ENCODE measurements around the gene TEX2.
A peak's percentile ranks its signal among the peaks of the same experiment; 100 is the strongest.

TEX2 gene

GRCh38 chr17:64282753-64283080, 19.7 kb upstream of the TEX2 start:
- Histone ChIP-seq H3K4me1 (peaks cover 7% of the 10 kb centered on the region), H3K4me3 (ENCODE audit: low read depth, low read length) (peak overlapping the region; percentile 44), H3K9me3 (no peaks in the 10 kb centered on the region), H3K36me3 (no peaks in the 10 kb centered on the region), H3K27me3 (no peaks in the 10 kb centered on the region)
- no peak for TF ChIP-seq CTCF (IDR thresholded peaks at IDR 0.05; ENCODE audit: low read depth, low read length)
- peak; percentile 16 for DNase-seq

- Histone ChIP-seq H3K4me1 (peaks cover 7% of the 10 kb centered on the region), H3K27me3 (no peaks in the 10 kb centered on the region), H3K36me3 (no peaks in the 10 kb centered on the region), H3K4me3 (ENCODE audit: low read depth, low read length) (peak overlapping the region; percentile 44), H3K9me3 (no peaks in the 10 kb centered on the region)
- DNase-seq = peak; percentile 74
- peak; percentile 89 for TF ChIP-seq CTCF (IDR thresholded peaks at IDR 0.05; ENCODE audit: low read depth, low read length)
These were observed 19.1 kb upstream of the TEX2 start for GRCh38 chr17:64281962-64282752.

- no peak for DNase-seq
- H3K4me3 ChIP-seq (ENCODE audit: low read depth, low read length) = no peak overlapping the region
- H3K36me3 ChIP-seq = no peaks in the 10 kb centered on the region
- H3K9me3 ChIP-seq = no peaks in the 10 kb centered on the region
- H3K27me3 ChIP-seq = no peaks in the 10 kb centered on the region
- TF ChIP-seq CTCF (IDR thresholded peaks at IDR 0.05; ENCODE audit: low read depth, low read length) = no peak
- peaks cover 7% of the 10 kb centered on the region for H3K4me1 ChIP-seq
These were observed 15.6 kb upstream of the TEX2 start for GRCh38 chr17:64278614-64279013.

- H3K27me3 ChIP-seq = no peaks in the 10 kb centered on the region
- H3K9me3 ChIP-seq = no peaks in the 10 kb centered on the region
- no peak for TF ChIP-seq CTCF (IDR thresholded peaks at IDR 0.05; ENCODE audit: low read depth, low read length)
- no peaks in the 10 kb centered on the region for H3K36me3 ChIP-seq
- H3K4me1 ChIP-seq = peaks cover 7% of the 10 kb centered on the region
- H3K4me3 ChIP-seq (ENCODE audit: low read depth, low read length) = no peak overlapping the region
- DNase-seq = no peak
These were observed 14.9 kb upstream of the TEX2 start for GRCh38 chr17:64277831-64278562.

- Histone ChIP-seq H3K36me3 (no peaks in the 10 kb centered on the region), H3K4me1 (peaks cover 3% of the 10 kb centered on the region), H3K9me3 (no peaks in the 10 kb centered on the region), H3K27me3 (no peaks in the 10 kb centered on the region), H3K4me3 (ENCODE audit: low read depth, low read length) (no peak overlapping the region)
- no peak for TF ChIP-seq CTCF (IDR thresholded peaks at IDR 0.05; ENCODE audit: low read depth, low read length)
- DNase-seq = no peak
These were observed 14.0 kb upstream of the TEX2 start for GRCh38 chr17:64276961-64277505.

- no peak overlapping the region for H3K4me3 ChIP-seq (ENCODE audit: low read depth, low read length)
- no peaks in the 10 kb centered on the region for H3K36me3 ChIP-seq
- no peaks in the 10 kb centered on the region for H3K9me3 ChIP-seq
- DNase-seq = no peak
- no peak for TF ChIP-seq CTCF (IDR thresholded peaks at IDR 0.05; ENCODE audit: low read depth, low read length)
- H3K4me1 ChIP-seq = no peaks in the 10 kb centered on the region
- H3K27me3 ChIP-seq = no peaks in the 10 kb centered on the region
These were observed 12.0 kb upstream of the TEX2 start for GRCh38 chr17:64275016-64275415.
